ENCODE data around the gene PAK5.

- TF ChIP-seq POLR2AphosphoS5 (IDR thresholded peaks at IDR 0.05; ENCODE audit: low read depth, low read length) (no peak), TAF1 (IDR thresholded peaks at IDR 0.05; ENCODE audit: borderline replicate concordance, insufficient read depth, low read length) (no peak)
- TF ChIP-seq, protein P1, sequence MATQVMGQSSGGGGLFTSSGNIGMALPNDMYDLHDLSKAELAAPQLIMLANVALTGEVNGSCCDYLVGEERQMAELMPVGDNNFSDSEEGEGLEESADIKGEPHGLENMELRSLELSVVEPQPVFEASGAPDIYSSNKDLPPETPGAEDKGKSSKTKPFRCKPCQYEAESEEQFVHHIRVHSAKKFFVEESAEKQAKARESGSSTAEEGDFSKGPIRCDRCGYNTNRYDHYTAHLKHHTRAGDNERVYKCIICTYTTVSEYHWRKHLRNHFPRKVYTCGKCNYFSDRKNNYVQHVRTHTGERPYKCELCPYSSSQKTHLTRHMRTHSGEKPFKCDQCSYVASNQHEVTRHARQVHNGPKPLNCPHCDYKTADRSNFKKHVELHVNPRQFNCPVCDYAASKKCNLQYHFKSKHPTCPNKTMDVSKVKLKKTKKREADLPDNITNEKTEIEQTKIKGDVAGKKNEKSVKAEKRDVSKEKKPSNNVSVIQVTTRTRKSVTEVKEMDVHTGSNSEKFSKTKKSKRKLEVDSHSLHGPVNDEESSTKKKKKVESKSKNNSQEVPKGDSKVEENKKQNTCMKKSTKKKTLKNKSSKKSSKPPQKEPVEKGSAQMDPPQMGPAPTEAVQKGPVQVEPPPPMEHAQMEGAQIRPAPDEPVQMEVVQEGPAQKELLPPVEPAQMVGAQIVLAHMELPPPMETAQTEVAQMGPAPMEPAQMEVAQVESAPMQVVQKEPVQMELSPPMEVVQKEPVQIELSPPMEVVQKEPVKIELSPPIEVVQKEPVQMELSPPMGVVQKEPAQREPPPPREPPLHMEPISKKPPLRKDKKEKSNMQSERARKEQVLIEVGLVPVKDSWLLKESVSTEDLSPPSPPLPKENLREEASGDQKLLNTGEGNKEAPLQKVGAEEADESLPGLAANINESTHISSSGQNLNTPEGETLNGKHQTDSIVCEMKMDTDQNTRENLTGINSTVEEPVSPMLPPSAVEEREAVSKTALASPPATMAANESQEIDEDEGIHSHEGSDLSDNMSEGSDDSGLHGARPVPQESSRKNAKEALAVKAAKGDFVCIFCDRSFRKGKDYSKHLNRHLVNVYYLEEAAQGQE (IDR thresholded peaks at IDR 0.05; ENCODE audit: insufficient read depth in 1 of 2, low read depth in 2 of 2, low read length in 2 of 2), result no peak
Observed at GRCh38 chr20:9488063-9488462, 350.8 kb downstream of the PAK5 start.

All from PFSK-1 (cell line).